GM10847 (cell line): ENCODE data around the gene SASH3.

Experiments used
- POLR2A ChIP-seq: IDR thresholded peaks from 2 replicates; pipeline ENCODE4 v1.6.1; 2011; ENCODE audit not compliant: insufficient read length; ENCODE audit errors: extremely low read depth

Gene SASH3

DNA sequence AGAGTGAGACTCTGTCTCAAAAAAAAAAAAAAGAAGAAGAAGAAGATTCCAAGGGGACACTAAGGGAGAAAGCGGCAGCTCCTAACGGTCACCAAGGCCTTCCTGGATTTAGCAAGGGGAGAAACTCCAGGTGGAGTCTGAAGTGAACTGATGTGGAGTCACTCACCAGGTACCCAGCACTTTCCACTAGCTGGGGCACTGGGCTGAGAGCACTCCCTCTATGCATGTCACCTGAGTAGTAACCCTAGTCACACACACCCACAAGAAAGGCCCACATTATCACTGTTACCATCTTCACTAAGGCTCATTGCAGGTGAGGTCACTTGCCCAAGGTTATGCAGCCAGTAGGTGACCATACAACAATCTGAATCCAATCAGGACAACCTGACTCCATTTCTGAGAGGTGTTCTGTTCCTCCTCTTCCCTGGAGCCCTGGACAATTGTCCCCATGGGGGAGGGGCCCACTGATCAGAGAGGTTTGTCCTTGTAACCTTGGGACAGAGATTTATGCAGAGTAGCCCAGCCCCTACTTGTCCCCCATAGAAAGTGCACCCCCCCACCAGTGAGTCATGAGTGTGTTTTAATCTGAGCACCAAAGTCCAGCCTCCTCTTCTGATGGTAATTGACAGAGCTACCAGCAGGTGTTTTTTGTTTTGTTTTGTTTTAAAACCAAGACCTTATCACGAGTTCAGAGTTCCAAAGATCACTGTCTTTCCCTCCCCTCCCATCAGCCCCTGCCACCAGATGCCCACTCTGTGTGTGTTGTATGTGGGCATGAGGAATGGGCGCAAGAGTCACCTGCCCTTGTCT lies 5.9 kb upstream of the SASH3 start:
- TF ChIP-seq POLR2A: no peak

DNA sequence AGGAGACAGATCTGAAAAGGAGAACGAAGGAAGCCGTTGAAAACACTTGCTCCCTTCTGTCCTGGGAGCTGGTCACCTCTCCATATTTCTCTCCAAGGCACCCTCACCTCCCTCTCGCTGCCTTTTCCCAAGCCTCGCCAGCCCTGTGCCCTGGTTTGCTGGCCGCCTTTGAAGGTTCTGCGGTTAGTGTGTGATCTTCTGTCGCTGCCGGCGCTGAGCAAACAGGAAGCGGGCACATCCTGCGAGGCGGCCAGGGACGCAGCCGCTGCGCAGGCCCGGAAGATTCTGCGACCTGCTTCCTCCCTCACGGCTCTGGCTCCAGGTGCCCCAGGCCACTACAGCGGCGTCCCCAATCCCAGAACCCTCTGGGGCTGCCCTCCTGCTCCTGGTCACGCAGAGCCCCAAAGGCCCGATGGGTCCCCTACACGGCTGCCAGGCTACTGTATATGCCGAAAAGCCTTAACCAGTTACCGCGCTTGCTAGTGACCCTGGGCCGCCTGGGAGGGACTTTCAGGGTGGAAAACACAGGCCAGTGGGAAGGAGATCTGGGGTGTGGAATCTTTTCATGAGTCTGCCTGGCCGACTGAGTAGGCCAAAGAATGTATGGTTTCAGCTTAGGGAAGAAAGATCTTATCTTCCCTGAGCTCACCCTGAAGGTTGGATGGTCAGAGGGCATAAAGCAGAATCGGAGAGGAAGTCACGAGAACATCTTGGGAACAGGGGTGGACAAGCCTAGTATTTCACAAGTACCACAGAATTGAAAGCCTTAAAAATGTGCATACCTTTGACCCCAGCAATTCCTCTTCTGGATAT lies 2.3 kb upstream of the SASH3 start:
- peak; percentile 43 for TF ChIP-seq POLR2A

DNA sequence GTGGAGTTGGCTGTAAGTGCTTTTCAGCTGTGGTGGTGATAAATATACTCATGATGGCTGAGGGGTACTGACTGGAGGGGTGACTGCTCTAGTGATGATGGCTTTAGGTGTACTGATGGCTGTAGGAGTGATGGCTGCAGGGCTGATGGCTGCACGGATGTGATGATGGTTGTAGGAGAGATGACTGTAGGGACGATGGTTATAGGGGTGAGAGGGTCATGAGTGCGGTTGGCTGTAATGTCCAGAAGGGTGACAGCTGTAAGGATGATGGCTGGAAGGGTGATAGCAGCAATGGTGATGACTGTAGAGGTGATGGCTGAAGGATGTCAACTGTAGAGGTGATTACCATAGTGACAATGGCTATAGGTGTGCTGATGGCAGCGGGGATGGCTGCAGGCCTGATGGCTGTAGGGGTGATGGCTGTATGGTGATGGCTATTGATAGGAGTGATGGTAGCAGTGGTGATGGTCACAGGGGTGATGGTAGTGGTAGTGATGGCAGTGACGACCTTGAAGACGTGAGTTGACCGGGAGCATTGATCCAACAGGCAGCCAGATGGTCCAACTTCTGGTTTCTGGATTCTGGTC lies 570 bp upstream of the SASH3 start:
- TF ChIP-seq POLR2A: no peak

DNA sequence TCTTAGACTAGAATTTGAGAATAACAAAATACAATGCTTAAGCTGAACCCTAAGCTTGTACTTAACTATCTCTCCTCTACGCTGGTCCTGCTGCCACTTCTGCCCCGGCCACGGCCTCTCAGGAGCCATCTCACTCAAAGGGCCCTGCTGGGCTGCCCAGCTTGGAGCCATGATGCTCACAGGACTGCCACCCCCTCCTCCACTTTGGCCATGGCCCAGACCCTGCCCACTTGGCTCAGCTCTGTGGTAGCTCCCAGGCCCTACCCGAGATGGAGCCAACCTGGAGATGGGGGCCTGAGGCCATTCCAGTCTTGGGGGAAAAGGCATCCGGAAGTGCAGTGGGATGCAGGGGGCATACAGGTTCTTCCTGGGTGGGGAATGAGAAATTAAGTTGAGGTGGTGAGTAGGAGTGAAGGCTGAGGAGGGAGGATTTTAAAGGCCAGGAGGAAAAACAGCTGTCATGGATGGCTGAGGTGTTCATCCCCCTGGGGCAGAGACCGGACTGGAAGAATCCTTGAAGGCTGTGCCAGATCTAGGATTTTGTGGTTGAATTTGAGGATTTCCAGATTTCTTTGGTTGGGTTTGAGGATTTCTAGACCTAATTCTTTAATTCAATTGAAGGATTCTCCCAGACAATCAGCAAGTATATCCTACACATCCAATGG lies 824 bp downstream of the SASH3 start:
- peak; percentile 25 for TF ChIP-seq POLR2A

DNA sequence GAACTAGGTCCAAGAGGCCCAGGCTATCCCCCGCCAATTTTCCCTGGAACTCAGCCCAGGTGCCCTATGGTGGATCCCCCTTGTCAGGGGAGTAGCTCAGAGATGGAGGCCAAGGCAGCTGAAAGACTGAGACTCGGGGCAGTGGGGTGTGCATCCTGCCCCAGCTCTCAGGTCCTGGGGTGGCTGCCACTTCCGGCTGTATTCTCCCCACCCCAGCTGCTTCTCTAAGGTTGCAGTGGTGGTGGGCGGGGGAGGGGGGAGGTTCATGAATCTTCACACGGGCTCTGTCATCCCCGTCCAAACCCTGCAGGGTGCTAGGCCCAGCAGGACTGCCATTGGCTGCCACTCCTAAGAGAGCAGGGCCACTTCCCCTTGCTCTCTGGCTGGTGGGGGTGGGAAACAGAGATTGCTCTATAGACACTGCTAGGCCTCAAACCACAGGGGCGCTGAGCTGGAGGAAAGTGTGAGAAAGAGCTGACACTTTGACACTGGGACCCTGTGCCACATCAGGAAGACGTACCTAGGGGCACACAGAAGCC lies 1.5 kb downstream of the SASH3 start:
- TF ChIP-seq POLR2A: peak; percentile 46

DNA sequence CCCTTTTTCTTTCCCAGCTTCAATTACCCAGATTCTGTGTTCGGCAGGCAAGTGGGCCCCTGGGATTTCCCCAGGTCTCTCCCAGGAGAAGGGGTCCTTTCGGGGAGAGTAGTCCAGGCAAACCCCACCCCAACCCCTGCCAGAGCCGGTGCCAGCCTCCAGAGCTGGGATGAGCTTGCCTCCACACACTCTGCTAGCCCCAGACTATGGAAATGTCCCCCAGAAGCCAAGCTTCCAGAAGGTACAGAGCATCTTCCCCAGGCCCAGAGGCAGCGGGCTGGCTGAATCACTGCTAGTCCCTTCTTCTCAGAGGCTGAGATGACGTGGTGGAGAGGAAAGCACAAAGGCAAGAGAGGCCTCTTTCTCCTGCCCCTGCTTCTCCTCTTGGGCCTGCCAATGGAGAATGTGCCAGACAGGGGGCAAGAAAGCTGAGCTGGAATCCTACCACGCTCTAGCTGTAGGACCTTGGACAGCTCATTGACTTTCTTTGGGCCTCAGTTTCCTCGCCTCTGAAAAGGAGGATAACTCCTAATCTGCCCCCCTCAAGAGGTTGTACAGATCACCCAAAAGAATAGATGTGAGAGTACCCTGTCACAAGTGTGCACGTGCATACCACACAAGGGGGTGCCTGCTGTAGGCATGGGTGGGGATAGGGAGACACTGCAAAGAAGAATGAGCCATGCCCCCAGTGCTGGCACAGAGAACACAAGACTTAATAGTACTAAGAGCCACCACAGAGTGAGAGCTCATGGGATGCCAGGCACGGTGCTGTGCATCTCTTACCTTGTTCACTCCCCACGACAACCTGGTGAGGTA lies 2.1 kb downstream of the SASH3 start:
- no peak for TF ChIP-seq POLR2A

DNA sequence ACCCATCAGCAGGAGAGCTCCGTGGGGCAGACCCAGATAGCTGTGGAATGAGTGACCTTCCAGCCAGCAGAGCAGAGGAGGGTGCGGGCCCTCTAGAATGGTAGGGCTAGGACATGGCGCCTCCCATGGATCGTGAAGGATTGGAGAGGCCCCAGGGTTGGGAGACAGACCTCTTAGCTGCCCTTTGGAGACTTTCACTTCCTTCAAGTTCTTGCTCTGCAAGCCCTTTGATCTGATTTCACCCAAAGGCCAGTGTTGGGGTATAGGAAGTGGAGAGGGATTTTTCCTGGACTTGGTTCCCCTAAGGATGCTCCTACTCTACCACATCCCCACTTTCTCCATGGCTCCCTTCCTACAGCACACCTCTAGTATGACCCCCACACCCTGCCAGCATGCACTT lies 3.0 kb downstream of the SASH3 start:
- no peak for TF ChIP-seq POLR2A

DNA sequence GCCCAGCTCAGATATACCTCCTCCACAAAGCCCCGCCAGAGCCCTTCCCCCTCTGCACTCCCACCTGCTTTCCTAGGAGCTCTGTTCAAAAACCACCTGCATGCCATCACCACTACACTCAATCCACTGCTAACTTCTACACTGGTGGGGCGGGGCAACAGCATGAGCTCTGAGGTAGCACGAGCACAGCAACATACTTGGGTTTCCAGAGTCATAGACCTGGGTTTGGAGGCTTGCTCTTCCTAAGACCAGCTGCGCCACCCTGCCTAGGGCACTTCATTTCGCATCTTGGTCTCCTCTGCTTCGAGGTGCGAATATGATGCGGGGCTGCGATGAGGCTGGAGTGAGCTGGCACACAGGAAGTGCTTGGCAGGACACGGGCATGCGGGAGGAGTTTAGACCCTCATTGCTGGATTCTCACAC lies 3.6 kb downstream of the SASH3 start:
- TF ChIP-seq POLR2A: no peak

DNA sequence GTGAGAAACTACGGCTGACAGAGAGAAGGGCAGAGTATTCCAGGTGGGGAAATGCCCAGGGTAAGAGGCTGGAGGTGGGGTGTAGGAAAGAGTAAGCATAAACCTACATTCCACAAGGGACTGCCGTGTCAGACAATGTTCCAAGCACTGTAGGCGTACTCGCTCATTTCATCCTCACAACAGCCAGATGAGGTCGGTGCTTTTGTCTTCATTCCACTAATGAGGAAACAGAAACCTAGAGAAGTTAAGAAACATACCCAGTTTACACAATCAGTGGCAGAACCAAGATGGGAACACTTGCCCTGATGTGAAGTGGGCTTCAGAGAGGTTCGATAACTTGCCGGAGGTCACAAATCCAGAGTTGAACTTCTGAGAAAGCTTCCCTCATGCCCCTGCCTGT lies 4.6 kb downstream of the SASH3 start:
- no peak for TF ChIP-seq POLR2A

DNA sequence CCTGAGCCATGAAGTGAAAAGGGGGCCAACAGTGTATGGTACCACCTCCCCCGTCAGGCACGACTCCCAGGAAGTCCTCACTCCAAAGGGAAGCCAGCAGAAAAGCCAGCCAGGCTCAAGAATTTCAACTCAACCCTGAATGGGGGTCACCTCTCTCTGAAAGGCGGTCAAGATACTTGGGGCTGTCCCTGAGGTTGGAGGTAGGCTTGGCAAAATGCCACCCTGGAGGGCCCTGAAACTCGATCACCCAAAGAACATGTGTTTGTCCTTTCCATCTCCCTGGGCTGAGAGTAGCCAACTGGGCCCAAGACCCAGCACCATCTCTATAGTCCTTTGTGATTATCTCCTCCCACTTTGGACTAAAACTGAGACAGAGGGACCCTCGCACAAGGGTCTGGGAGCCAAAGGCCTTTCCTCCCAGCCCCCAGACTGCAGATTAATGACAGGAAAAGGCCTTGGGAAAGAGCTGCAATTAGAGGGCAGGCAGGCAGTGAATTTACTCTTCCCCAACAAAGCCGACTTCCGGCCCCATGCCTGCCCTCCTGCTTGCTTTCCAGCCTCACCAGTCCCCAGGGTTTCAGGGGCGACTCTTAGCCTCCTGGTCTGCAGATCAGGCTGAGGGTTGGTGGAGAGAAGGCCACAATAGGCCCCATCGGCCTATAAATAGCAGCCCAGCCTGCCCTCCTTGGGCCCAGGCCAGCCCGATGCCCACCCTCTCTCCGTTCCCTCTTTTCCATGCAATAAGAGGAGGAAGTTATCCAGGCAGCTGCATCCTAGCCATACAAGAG lies 5.6 kb downstream of the SASH3 start:
- TF ChIP-seq POLR2A: no peak

DNA sequence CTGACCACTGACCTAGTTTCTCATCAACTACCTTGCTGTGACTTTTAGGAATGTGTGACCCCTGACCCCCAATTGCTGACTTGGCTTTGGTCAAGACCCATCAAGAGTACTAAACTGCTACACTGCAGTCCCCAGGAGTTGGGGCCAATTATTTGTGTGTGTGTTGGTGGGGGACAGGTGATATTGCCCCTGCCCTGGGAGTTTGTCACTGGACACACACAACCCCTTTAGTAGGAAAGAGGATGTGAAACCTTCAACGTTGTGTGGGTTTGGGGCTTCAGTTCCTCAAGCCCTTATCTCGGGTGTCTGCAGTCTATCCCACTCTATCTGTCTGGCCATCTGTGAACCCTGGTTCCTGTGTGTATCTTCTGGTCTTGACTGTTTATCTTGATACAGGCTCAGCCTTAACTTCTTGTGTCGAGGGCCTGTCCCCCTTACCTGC lies 6.5 kb downstream of the SASH3 start:
- TF ChIP-seq POLR2A: no peak

DNA sequence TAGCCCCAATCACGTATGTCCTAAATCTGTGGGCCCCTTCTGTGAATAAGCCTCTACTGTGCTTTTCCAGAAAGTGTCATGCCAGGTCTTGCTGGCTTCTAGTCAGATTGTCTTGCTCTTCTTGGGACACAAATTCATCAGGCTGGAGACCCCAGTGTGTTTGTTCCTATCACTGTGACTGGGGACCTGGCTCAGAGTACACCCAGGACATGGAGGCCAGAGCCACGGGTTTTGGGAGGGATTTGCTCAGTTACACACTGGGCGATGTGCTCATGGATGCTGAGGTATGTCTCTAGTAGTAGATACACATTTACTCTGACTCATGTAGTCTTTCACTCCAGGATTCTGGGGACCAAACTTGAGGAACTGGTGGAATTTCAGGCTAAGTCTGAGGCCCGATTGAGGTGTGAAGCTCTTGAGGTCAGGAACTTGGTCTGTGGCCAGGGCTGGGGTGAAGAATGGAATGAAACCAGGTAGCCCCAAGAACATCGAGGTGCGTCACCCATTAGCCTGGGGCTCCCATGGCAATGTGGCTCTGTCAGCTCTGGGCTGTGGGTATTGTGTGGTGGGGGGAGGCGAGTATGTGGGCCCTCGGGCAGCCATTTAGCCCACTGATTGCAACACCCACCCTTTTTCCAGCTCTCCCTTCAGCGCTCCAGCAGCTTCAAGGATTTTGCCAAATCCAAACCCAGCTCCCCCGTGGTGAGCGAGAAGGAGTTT lies 7.7 kb downstream of the SASH3 start:
- TF ChIP-seq POLR2A: no peak

DNA sequence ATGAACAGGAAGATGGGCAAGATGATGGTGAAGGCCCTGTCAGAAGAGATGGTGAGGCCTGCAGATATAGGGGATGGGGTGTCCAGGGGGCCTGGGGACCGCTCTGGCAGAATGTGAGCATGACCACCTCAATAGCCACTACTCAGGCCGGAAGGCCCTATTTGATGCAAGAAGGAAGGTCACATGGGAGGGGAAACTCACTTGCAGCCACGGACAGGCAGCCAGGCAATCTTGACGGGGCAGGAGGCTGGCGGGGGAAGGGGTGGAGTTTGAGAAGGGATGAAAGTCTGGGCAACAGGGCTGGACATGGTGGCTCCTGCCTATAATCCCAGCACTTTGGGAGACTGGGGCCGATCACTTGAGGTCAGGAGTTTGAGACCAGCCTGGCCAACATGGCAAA lies 8.8 kb downstream of the SASH3 start:
- no peak for TF ChIP-seq POLR2A
